ENCODE data around the gene MRC1.

GRCh38 chr10:17850501-17850900 lies 41.4 kb downstream of the MRC1 start:
- TF ChIP-seq CTCF (IDR thresholded peaks at IDR 0.05), result no peak
- no peak for TF ChIP-seq POLR2A (IDR thresholded peaks at IDR 0.05)

Measured in Peyer's patch (tissue), 4 donors.